Neural cell (in vitro differentiated cells): Measurements from ENCODE around the gene NLRC5.

Experiments
- CTCF ChIP-seq: fragments of 450-650 bp; IDR thresholded peaks from 2 replicates; pipeline ENCODE4 v1.5.1; 2014; ENCODE audit warnings: antibody characterized with exemption, mild to moderate bottlenecking, moderate library complexity; ENCODE audit not compliant: poor library complexity, severe bottlenecking
- EP300 ChIP-seq: fragments of 450-650 bp; conservative IDR thresholded peaks from 2 replicates; pipeline ENCODE4 v1.6.1; 2014; ENCODE audit warnings: antibody characterized with exemption, mild to moderate bottlenecking, moderate library complexity; ENCODE audit not compliant: poor library complexity, severe bottlenecking
- EZH2 ChIP-seq: fragments of 200-600, 300-800 bp; shearing (Covaris generic), sonication (generic); IDR thresholded peaks from 2 replicates; pipeline ENCODE4 v1.6.1; 2014; ENCODE audit warnings: antibody characterized with exemption, low read length, borderline replicate concordance, mild to moderate bottlenecking; ENCODE audit not compliant: insufficient read depth, poor library complexity, severe bottlenecking
- POLR2AphosphoS5 ChIP-seq: IDR thresholded peaks from 2 replicates; pipeline ENCODE4 v1.6.1; 2012
- RAD21 ChIP-seq: fragments of 450-650 bp; conservative IDR thresholded peaks from 2 replicates; pipeline ENCODE4 v1.6.1; 2014; ENCODE audit warnings: antibody characterized with exemption, mild to moderate bottlenecking, moderate library complexity
- SMC3 ChIP-seq: fragments of 450-650 bp; conservative IDR thresholded peaks from 2 replicates; pipeline ENCODE4 v1.6.1; 2014; ENCODE audit warnings: antibody characterized with exemption, mild to moderate bottlenecking, moderate library complexity; ENCODE audit not compliant: poor library complexity

- no peak for TF ChIP-seq EZH2
- no peak for TF ChIP-seq POLR2AphosphoS5
- no peak for TF ChIP-seq CTCF
- no peak for TF ChIP-seq EP300
- TF ChIP-seq RAD21 = no peak
- no peak for TF ChIP-seq SMC3
These were observed 3.8 kb downstream of the NLRC5 start for GRCh38 chr16:56993204-56993603.
